ENCODE results near the gene PRKG1.
"Not testable (repeated sequence)": the region's sequence is repeated elsewhere in the genome, so short reads cannot be mapped to it uniquely, and the experiment has no call there.

Gene PRKG1

DNA sequence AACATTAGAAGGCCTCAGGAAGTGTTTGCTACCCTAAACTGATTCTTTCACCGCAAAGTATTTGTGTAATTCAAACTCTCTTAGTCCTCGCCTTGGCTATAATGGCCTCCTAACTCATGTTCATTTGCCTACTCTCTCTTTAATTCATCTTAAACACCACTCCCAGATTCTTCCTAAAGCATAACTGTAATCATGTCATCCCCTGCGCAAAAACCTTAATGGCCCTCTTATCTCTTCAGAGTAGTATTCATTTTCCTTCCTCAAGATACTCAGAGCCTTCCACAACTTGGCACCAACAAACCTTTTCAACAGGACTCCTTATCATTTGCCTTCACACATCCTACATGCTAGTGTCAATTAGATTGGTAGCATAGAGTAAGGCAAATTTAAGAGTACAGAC lies 582.2 kb downstream of the PRKG1 start:
- DNase-seq (ENCODE audit: low spot score) = no peak

DNA sequence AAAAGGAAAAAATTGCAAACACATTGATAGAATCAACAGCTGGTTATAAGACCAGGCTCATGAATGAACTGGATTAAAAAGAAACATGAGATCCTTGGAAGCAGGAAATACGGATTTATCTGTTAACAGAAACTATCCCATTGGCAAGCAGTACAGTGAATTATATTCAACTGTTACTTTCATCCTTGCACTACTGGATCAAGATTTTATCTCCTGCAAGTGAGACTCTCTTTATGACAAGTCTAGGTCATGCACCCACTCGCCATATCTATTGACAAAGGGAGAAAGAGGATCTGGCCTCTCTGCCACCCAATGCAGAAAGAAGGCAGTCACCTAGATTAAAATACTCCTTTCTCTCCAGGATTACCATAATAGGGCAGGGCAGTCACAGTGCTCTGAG lies 583.7 kb downstream of the PRKG1 start:
- no peak for DNase-seq (ENCODE audit: low spot score)

DNA sequence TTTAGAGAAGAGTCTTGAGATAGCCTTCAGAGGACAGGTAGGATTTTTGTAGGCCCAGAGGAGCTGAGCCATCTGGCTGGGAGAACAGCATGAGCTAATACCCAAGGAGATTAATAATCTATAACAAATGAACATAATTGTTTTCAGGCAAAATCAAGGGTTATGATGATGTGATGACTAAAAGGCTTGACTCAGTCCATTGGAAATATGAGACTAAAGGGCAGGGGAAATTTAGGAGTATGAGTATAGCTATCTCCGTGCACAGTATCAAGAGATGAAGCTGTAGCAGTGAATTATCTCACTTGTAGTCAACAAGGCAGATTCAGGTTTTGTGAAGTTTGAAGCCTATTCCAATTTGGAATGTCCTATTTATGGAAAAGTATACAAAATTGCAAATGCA lies 585.1 kb downstream of the PRKG1 start:
- DNase-seq (ENCODE audit: low spot score) = no peak

DNA sequence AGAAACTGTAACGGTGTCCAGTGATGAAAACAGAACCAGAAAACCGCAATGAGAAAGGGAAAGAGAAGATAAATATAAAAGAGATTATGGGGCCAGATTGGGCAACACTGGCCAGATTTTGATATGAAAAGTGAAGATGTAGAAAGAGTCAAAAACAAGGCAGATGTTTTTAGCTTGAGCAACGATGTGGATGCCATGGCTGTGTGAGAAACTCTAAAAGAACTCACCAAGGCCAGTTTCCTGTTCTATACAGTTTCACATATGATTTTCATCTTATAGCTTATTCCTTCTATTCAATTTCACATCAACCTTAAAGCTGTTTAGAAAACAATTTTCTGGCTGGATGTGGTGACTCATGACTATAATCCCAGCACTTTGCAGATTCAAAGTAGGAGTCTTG lies 588.8 kb downstream of the PRKG1 start:
- no peak for DNase-seq (ENCODE audit: low spot score)

DNA sequence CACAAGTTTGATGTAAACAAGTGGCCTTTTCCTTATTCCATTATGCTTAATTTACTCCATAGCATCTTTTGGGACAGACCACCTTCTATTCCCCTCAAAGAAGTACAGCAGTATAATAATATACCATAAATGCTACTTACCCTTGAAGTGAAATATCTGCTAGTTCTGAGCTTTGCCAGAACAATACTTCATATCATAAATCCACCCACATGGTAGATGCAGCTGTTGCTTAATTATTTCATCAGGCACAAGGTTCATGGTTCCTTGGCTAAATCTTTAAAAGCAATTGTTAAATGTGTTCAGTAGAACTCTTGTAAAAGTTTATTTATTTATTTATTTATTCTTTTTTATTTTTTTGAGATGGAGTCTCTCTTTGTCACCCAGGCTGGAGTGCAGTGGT lies 592.2 kb downstream of the PRKG1 start:
- DNase-seq (ENCODE audit: low spot score) = no peak

DNA sequence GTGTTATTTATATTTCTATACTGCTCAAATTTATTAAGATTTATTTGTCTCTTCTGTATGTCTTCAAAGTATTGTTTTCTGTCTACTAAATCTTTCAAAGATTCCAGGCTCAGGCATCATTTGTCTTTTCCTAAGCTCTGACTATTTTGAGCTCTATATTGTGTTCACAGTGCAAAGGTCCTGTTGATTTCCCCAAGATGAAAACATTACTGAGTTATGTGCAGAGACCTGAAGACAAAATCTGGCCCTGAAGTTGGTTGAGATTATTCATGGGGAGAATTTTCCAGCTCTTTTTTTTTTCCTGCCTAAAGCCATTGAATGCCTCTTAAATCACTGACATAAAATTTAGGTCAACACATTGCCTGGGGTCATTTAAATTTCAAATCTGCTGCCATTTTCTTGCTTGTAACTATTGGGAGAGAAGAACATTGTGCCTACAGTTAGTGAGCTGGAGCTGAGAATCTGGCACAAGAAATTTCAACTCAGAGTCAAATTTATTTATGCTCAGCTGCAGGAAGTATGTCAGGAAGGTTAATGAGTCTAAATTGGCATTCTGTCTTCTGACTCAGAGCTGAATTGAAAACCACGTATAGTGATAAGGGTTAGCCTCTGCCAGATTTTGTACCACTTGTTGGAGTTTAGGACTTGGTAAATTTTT lies 593.5 kb downstream of the PRKG1 start:
- no peak for DNase-seq (ENCODE audit: low spot score)

DNA sequence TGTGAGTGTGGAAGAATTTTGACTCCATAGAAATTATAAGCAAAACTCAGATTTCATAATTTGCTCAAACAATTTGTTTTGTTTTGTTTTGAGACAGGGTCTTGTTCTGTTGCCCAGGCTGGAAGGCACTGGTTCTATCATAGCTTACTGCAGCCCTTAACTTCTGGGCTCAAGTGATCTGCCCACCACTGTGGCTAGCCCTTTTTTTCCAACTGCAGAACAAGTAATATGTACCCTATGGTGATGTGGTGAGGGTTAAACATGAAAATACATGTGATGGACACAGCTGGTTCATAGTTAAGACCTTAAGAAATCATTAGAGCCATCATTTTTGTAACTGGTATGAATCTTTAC lies 594.0 kb downstream of the PRKG1 start:
- DNase-seq (ENCODE audit: low spot score) = no peak

DNA sequence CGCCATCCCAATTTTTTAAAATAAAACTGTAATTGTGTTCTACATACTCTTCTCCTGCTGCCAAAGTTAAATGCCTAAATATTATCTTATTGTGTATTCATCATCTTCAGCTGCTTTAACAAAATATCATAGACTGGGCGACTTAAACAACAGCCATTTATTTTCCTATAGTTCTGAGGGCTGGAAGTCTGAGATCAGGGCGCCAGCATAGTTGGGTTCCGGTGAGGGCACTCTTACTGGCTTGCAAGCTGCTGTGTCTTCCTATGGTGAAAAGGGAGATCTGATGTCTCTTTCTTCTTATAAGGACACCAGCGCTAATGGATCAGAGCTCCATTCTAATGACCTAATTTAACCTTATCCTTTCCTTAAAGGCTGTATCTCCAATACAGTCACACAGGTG lies 594.8 kb downstream of the PRKG1 start:
- no peak for DNase-seq (ENCODE audit: low spot score)

DNA sequence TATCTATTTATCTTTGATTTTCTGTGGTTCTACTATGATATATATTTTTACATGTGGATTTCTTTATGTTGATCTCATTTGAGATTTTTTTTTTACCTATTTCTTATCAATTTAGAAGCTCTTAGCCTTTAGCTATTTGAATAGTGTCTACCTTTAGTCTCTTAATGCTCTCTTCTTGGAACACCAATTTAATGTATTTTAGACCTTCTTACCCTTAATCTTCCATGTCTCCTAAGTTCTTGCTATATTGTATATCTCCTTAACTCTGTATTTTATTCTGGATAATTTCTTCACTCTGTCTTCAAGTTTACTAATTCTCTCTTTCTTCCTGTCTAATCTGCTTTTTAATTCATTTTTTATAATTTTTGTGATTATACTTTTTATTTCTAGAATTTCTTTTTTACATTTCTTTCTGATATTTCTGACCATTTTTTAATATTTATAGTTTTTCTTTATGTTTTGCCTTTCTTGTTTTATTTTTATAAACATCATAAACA lies 597.8 kb downstream of the PRKG1 start:
- no peak for DNase-seq (ENCODE audit: low spot score)

DNA sequence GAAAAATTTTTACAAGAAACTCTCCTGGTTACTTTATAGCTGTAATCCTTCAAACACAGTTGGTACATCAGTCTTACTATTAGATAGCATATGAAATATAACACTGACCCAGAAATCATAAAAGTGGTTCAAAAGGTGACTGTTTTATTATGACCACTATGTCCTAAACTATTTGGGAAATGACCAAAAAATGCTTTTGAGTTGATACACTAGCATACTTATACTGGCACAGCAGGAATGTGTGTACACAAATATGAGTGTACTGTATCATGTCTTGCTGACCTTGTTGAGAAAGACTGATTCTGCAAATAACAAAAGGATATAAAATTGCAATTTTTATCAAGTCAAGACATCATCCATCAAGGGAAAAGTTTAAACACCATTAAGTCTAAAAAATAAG lies 600.8 kb downstream of the PRKG1 start:
- no peak for DNase-seq (ENCODE audit: low spot score)

DNA sequence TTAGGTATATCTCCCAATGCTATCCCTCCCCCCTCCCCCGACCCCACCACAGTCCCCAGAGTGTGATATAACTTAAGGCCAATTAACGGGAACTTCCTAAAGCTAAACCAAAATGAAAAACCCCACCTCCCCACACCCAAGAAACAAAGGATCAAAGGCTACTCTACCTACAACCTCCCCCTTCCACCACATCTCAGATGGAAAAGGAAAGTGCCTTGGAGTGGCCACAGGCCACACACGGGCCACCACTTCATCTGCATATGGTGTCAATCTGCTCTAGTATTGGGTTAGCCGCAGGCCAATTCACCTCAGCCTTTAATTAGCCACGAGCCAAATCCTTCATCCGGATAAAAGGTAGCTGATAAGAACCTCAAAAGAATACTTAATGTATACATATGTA lies 605.6 kb downstream of the PRKG1 start:
- DNase-seq (ENCODE audit: low spot score) = no peak

DNA sequence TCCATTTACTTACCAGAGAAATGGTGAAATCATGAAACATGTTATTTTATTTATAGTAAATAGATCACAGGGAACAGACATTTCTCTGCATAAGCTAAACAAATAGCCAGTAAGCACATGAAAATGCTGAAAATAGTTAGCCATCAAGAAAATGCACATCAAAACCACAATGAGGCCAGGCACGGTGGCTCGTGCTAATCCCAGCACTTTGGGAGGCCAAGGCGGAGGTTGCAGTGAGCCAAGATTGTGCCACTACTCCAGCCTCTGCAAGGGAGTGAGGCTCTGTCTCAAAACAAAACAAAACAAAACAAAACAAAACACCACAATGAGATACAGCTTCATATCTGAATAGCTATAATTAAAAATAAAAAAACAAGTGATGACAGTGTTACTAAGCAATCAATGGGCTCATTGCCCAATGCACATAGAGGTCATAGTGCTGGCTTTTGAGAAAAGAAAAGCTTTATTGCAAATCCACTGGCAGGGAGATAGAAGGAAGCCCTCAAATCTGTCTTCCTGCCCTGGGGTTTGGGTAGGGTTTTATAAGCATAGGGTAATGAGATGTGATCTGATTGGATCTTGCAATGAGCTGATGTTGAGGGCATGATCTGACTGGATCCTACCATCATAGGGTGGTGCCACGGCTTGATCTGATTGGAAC lies 608.9 kb downstream of the PRKG1 start:
- no peak for DNase-seq (ENCODE audit: low spot score)

DNA sequence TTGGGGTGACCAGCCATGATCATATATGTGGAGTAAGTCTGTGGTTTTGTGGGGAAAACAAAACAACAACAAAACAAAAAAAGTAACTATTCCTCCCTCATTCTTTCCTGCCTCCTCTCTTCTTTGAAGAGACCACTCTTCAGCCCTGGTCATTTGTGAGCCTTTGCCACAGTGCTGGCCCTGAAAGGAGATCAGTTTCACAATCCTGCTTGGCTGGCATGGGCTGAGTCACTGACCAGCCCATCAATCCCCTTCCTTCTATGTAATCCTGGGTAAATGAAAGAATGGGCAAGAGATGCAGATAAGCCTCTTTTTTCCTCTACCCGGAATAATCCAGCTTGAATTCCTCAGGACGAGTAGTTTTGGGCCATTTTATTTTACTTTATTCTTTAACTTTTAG lies 611.5 kb downstream of the PRKG1 start:
- DNase-seq (ENCODE audit: low spot score) = no peak

DNA sequence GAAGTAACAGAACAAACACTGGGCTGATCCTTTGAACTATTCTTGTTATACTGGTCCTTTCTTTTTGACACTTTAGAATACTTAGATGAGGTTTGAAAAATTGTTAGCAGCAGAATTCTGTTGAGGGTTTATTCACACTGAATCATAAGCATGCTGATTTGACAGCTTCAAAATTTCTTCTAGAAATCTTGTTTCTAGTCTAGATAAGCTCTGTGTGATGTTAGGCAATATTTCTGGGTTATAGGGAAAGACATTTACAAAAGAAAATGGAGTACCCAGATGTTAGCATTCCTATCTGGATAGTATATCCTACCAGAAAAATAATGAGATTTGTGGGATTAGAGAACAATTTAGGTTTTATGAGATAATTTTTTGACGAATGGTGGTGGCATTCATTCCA lies 613.0 kb downstream of the PRKG1 start:
- no peak for DNase-seq (ENCODE audit: low spot score)

DNA sequence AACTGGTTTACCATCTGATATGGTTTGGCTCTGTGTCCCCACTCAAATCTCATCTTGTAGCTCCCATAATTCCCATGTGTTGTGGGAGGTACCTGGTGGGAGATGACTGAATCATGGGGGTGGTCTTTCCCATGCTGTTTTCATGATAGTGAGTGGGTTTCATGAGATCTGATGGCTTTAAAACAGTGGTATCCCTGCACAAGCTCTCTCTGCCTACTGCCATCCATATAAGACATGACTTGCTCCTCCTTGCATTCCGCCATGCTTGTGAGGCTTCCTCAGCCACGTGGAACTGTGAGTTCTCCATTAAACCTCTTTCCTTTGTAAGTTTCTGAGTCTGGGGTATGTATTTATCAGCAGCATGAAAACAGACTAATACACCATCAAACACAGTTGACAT lies 614.5 kb downstream of the PRKG1 start:
- not testable (repeated sequence) for DNase-seq (ENCODE audit: low spot score)

DNA sequence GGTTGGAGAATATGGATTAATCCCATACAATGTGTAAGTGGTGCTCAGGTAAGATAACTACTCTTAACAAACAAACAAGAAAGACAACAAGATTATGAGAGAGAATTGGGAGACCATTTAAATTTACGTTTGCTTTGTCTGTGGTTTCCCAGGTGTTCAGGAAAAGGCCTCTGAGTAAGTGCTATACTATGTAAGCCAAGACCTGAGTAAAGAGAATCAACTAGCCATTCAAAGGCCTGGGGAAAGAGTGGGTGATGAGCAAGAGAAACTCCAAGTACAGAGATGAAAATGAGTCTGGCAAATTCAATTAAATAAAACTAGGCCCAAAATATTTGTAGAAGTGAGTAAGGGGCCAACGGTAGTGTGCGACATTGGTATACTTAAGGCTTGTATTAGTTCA lies 615.2 kb downstream of the PRKG1 start:
- no peak for DNase-seq (ENCODE audit: low spot score)

DNA sequence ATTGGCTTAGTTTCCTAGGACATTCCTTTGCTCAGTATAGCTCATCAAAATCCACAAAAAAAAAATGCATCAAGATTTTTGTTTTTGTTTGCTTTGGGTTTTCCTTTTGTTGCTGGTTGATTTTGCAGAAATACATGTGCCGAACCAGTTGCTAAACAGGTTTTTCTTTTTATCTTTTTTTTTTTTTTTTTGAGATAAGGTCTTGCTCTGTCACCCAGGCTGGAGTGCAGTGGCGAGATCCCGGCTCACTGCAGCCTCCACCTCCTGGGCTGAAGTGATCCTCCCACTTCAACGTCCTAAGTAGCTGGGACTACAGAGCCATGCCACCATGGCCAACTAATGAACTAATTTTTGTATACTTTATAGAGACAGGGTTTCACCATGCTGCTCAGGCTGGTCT lies 616.8 kb downstream of the PRKG1 start:
- no peak for DNase-seq (ENCODE audit: low spot score)

DNA sequence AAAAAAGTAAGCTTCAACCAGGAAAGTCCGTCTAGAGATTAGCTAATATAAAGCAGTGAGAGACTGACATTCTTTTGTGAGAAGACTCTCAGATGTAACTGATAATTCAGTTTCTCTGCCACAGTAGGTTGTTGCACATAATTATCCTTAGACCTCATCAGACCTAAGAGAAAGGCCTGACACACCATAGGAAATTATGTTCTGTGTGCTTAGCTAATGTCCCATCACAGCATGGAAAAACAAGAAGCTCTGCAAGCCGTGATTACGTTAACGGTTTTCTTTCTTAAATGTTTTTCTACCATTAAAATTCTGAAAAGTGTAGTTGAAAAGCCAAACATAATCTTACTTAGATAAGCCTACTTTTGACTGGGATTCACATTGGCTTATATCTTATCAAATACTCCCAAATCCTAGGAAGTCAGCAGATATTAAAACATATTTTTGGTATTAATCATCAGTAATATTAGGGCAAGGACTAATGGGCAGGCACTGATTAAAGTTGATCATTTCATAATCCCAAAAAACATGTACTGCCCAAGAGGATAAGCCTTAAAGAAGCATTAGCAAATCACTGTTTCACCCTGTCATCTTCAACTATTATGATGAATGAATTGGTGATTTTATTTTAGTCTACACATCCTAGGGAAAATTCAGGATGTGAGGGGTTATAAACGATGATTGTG lies 619.9 kb downstream of the PRKG1 start:
- DNase-seq (ENCODE audit: low spot score) = no peak

DNA sequence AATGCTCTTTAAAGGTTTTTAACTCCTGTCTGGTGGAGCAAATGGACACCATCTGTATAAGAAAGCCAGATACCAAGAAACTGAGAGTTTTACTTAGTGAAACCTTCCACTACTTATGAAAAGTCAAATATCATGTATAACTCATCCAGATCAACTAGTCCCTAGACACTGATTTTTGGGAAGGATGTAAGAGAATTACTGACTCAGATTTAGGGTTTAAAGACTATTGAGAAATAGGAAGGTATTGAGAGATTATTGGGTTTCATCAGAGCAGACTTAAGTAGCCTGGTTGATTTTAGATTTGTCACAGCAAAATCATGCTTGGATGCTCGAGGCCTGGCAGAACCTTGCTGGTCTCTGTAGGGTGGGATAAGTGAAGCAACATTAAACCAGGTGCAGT lies 622.0 kb downstream of the PRKG1 start:
- DNase-seq (ENCODE audit: low spot score) = no peak

DNA sequence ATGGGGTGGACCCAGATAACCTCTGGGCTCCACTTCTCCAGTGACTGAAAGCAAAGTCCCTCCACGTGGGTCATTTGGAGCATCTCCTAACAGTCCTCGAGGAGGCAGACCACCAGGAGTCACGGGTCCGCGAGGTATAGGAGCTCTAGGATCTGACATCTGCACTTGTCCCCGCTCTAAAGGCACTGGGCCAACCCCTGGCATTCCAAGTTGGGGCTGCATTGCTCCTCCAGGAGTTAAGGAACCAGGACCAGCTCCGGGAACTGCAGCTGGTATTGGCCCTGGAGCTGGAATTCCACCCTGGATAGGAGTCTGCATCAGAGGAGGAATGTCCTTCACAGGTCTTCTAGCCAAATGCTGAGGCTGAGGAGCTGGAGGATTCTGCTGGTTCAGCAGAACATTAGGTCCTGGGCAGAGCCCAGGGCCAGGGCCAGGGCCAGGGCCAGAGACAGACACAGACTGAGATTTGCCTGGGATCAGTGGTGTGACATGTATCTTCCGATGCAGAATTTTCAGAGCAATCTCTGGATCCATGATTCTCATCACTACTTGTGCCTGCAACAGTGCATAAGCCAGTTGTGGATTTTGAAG lies 624.3 kb downstream of the PRKG1 start:
- DNase-seq (ENCODE audit: low spot score) = no peak

DNA sequence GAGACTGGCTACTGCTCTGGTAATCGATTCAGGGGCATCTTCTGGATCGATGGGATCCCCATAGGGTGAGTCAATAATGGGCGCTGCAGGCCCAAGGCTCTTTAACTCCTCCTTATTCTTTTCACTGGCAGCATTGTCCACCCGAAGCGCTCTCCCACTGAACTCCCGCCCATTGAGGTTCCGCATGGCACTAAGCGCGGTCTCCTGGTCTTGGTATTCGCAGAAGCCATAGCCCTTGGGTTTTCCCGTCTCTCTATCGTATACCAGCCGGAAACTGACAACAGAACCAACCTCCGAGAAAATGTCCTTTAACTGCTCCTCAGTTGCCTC lies 624.8 kb downstream of the PRKG1 start:
- DNase-seq (ENCODE audit: low spot score) = no peak

DNA sequence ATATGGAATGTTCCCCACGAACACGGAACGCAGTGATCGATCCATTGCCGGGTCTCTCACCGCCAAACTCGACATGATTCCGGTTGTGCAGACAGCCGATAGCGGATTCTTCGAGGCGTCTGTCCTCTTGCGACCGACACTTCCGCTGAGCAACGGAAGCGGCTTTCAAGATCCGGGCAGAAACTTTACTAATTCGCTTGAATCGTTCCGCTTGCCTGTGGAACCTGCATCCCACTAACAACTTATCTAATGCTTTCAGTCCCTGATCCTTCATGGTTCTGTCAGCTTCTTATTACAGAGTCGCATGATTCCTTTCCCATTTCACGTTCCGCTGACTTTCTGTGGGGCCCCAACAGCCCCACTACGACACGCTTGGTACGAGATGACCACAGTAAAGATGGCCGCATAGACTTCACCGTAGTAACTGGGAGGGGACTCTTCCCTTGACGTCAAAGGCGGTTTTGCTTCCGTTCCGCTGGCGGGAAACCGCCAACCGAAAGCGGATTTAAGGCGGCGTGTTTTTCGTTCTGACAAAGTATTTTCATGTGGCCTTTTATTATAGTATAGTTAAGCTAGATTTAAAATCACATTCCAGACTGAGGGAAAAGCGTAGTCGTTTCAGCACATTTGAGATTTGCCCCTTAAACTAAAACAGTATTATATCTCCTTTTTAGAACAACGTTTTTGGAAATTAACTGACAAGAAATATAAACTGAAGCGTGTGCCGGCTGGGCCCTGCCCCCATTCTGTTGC lies 625.4 kb downstream of the PRKG1 start, which contains the start of gene CSTF2T:
CSTF2T (minus strand) TSS at position 121 of the 753 bp plus-strand sequence; CDS start at position 75, 46 bp downstream.
- peak; percentile 93 for DNase-seq (ENCODE audit: low spot score)

Measured in CD4-positive, alpha-beta T cell treated with Interleukin-2 at 100 ng/mL for 4 hours (primary cell).